Naive B cell (primary cell): ENCODE measurements around the gene RBM22. TPM values are rescaled to one million over a fixed set of nuclear protein-coding genes. Genes with fewer than 3 reads are reported as not detected.

ENCODE experiments used
- ATAC-seq, 2 donors: fragments of 150-1000 bp; cut with Tn5 transposase; 2 replicates each; pipeline ENCODE4 v1.10.0; 2021; ENCODE audit warnings: low read depth in 2 of 2, mild to moderate bottlenecking in 2 of 2, moderate library complexity in 2 of 2
- DNase-seq: peaks from one replicate; pipeline ENCODE4 v3.0.0; 2022
- H3K27ac Mint-ChIP-seq, 6 donors: one replicate each; pipeline ENCODE4 v1.8.0; 2020 to 2022; ENCODE audit warnings: mild to moderate bottlenecking in 6 of 6, mixed read lengths in 6 of 6, moderate library complexity in 5 of 6, inconsistent platforms in 2 of 6
- H3K27me3 Mint-ChIP-seq, 3 donors: one replicate each; pipeline ENCODE4 v1.8.0; 2021 to 2022; ENCODE audit warnings: mixed read lengths in 3 of 3, mild to moderate bottlenecking in 1 of 3
- H3K36me3 Mint-ChIP-seq, 2 donors: one replicate each; pipeline ENCODE4 v1.8.0; 2020 to 2022; ENCODE audit warnings: mixed read lengths in 2 of 2, inconsistent platforms in 1 of 2, mild to moderate bottlenecking in 1 of 2
- H3K4me1 Mint-ChIP-seq, 3 donors: one replicate each; pipeline ENCODE4 v1.8.0; 2020 to 2022; ENCODE audit warnings: mixed read lengths in 3 of 3, inconsistent platforms in 1 of 3, mild to moderate bottlenecking in 1 of 3, moderate library complexity in 1 of 3
- H3K4me3 Mint-ChIP-seq, 8 donors: one replicate each; pipeline ENCODE4 v1.8.0; 2020 to 2022; ENCODE audit warnings: mild to moderate bottlenecking in 8 of 8, mixed read lengths in 8 of 8, moderate library complexity in 8 of 8, inconsistent platforms in 2 of 8
- H3K9me3 Mint-ChIP-seq, 7 donors: one replicate each; pipeline ENCODE4 v1.8.0; 2020 to 2022; ENCODE audit warnings: mixed read lengths in 7 of 7, mild to moderate bottlenecking in 5 of 7, inconsistent platforms in 2 of 7, moderate library complexity in 1 of 7
- polyA plus RNA-seq, 6 donors: library from polyadenylated mRNA; unstranded; fragments of 300-500 nt; fragmentation: Illumina TruSeq; gene quantifications; one replicate each; pipeline ENCODE4 v1.2.3, GENCODE V29; 2021; ENCODE audit warnings: low read depth in 6 of 6

RBM22 gene
- polyA plus RNA-seq, 6 donors from 2014 or later, result 72.8 to 94.3 (median 80.6) TPM

GRCh38 chr5:150703762-150704161 lies 2.9 kb upstream of the RBM22 start:
- no peak for ATAC-seq
- Mint-ChIP-seq H3K36me3 (peaks cover 0 to 14% of the 10 kb centered on the region in 2 donors), H3K9me3 (no peaks in the 10 kb centered on the region), H3K27ac (peak overlapping the region in 1 of 6 donors; percentile 44), H3K4me1 (no peaks in the 10 kb centered on the region), H3K27me3 (no peaks in the 10 kb centered on the region), H3K4me3 (no peak overlapping the region)
- no peak for DNase-seq

GRCh38 chr5:150700246-150700593 lies 642 bp downstream of the RBM22 start:
- Mint-ChIP-seq H3K4me3 (no peak overlapping the region), H3K27me3 (no peaks in the 10 kb centered on the region), H3K4me1 (no peaks in the 10 kb centered on the region), H3K9me3 (no peaks in the 10 kb centered on the region), H3K36me3 (peaks cover 0 to 10% of the 10 kb centered on the region in 2 donors), H3K27ac (no peak overlapping the region)
- DNase-seq, result no peak
- ATAC-seq, result no peak

- no peak for ATAC-seq
- DNase-seq, result no peak
- H3K36me3 Mint-ChIP-seq, result peaks cover 17 to 40% of the 10 kb centered on the region in 2 donors
- H3K4me3 Mint-ChIP-seq, result no peak overlapping the region
- H3K9me3 Mint-ChIP-seq, result no peaks in the 10 kb centered on the region
- H3K27ac Mint-ChIP-seq, result no peak overlapping the region
- no peaks in the 10 kb centered on the region for H3K4me1 Mint-ChIP-seq
- no peaks in the 10 kb centered on the region for H3K27me3 Mint-ChIP-seq
Measured at GRCh38 chr5:150694612-150695011, 6.2 kb downstream of the RBM22 start.

GRCh38 chr5:150692276-150692675 lies 8.6 kb downstream of the RBM22 start:
- Mint-ChIP-seq H3K4me3 (no peak overlapping the region), H3K27ac (no peak overlapping the region), H3K9me3 (no peaks in the 10 kb centered on the region), H3K36me3 (peaks cover 25 to 46% of the 10 kb centered on the region in 2 donors), H3K27me3 (no peaks in the 10 kb centered on the region), H3K4me1 (no peaks in the 10 kb centered on the region)
- no peak for ATAC-seq
- DNase-seq, result no peak

- peak overlapping the region in 2 of 6 donors; percentile 17 to 30 for H3K27ac Mint-ChIP-seq
Measured at GRCh38 chr5:150690760-150691159, 10.1 kb downstream of the RBM22 start.

GRCh38 chr5:150689120-150689519 lies 11.7 kb downstream of the RBM22 start:
- no peak overlapping the region for H3K27ac Mint-ChIP-seq
- H3K27me3 Mint-ChIP-seq, result no peaks in the 10 kb centered on the region
- H3K4me3 Mint-ChIP-seq, result no peak overlapping the region
- peaks cover 28 to 31% of the 10 kb centered on the region in 2 donors for H3K36me3 Mint-ChIP-seq
- no peak for ATAC-seq
- no peaks in the 10 kb centered on the region for H3K9me3 Mint-ChIP-seq
- H3K4me1 Mint-ChIP-seq, result no peaks in the 10 kb centered on the region
- no peak for DNase-seq

More at GRCh38 chr5:150690760-150691159, 10.1 kb downstream of the RBM22 start:
- Mint-ChIP-seq H3K4me3 (no peak overlapping the region), H3K9me3 (no peaks in the 10 kb centered on the region), H3K4me1 (no peaks in the 10 kb centered on the region), H3K36me3 (peaks cover 31 to 40% of the 10 kb centered on the region in 2 donors), H3K27me3 (no peaks in the 10 kb centered on the region)
- ATAC-seq (no peak), DNase-seq (no peak)

GRCh38 chr5:150676578-150676977 lies 24.3 kb downstream of the RBM22 start:
- Mint-ChIP-seq H3K9me3 (no peaks in the 10 kb centered on the region), H3K27ac (no peak overlapping the region), H3K4me1 (peaks cover 0 to 5% (median 0%) of the 10 kb centered on the region in 3 donors), H3K36me3 (peaks cover 8 to 9% of the 10 kb centered on the region in 2 donors), H3K4me3 (no peak overlapping the region), H3K27me3 (peaks cover 6 to 8% (median 8%) of the 10 kb centered on the region in 3 donors)
- ATAC-seq, result no peak
- no peak for DNase-seq

- ATAC-seq, result no peak
- Mint-ChIP-seq H3K9me3 (no peaks in the 10 kb centered on the region), H3K4me1 (peaks cover 0 to 10% (median 5%) of the 10 kb centered on the region in 3 donors), H3K27me3 (peaks cover 19 to 22% (median 19%) of the 10 kb centered on the region in 3 donors), H3K36me3 (peaks cover 0 to 2% of the 10 kb centered on the region in 2 donors), H3K4me3 (no peak overlapping the region), H3K27ac (no peak overlapping the region)
- DNase-seq, result no peak
Measured at GRCh38 chr5:150675069-150675468, 25.8 kb downstream of the RBM22 start.

- H3K4me3 Mint-ChIP-seq, result no peak overlapping the region
- no peaks in the 10 kb centered on the region for H3K9me3 Mint-ChIP-seq
- peaks cover 0 to 10% (median 5%) of the 10 kb centered on the region in 3 donors for H3K4me1 Mint-ChIP-seq
- no peak overlapping the region for H3K27ac Mint-ChIP-seq
- DNase-seq (no peak), ATAC-seq (no peak)
- no peaks in the 10 kb centered on the region for H3K36me3 Mint-ChIP-seq
- peaks cover 24 to 27% (median 25%) of the 10 kb centered on the region in 3 donors for H3K27me3 Mint-ChIP-seq
Measured at GRCh38 chr5:150674341-150674821, 26.5 kb downstream of the RBM22 start.

- Mint-ChIP-seq H3K9me3 (no peaks in the 10 kb centered on the region), H3K4me1 (peaks cover 0 to 10% (median 5%) of the 10 kb centered on the region in 3 donors), H3K27me3 (peaks cover 25 to 27% (median 26%) of the 10 kb centered on the region in 3 donors), H3K27ac (no peak overlapping the region), H3K36me3 (no peaks in the 10 kb centered on the region), H3K4me3 (peak overlapping the region in 7 of 8 donors; percentile 36 to 85 (median 77))
- ATAC-seq (no peak), DNase-seq (no peak)
Measured at GRCh38 chr5:150672884-150673275, 28.0 kb downstream of the RBM22 start.

GRCh38 chr5:150672237-150672883 lies 28.5 kb downstream of the RBM22 start:
- Mint-ChIP-seq H3K27me3 (peaks cover 25 to 27% (median 26%) of the 10 kb centered on the region in 3 donors), H3K4me1 (peaks cover 0 to 10% (median 5%) of the 10 kb centered on the region in 3 donors), H3K4me3 (peak overlapping the region; percentile 36 to 90 (median 78)), H3K36me3 (no peaks in the 10 kb centered on the region), H3K27ac (no peak overlapping the region), H3K9me3 (no peaks in the 10 kb centered on the region)
- DNase-seq (no peak), ATAC-seq (peak; percentile 52 to 62)

- H3K27ac Mint-ChIP-seq, result peak overlapping the region in 1 of 6 donors; percentile 37
- H3K36me3 Mint-ChIP-seq, result no peaks in the 10 kb centered on the region
- H3K4me3 Mint-ChIP-seq, result peak overlapping the region; percentile 36 to 90 (median 78)
- H3K27me3 Mint-ChIP-seq, result peaks cover 25 to 27% (median 26%) of the 10 kb centered on the region in 3 donors
- ATAC-seq (peak; percentile 69 to 72), DNase-seq (peak; percentile 23)
- no peaks in the 10 kb centered on the region for H3K9me3 Mint-ChIP-seq
- peaks cover 0 to 10% (median 5%) of the 10 kb centered on the region in 3 donors for H3K4me1 Mint-ChIP-seq
Measured at GRCh38 chr5:150671509-150672236, 29.2 kb downstream of the RBM22 start.

- H3K27ac Mint-ChIP-seq, result no peak overlapping the region
- no peaks in the 10 kb centered on the region for H3K9me3 Mint-ChIP-seq
- DNase-seq (no peak), ATAC-seq (no peak)
- no peaks in the 10 kb centered on the region for H3K36me3 Mint-ChIP-seq
- H3K27me3 Mint-ChIP-seq, result peaks cover 25 to 27% (median 26%) of the 10 kb centered on the region in 3 donors
- peaks cover 0 to 10% (median 5%) of the 10 kb centered on the region in 3 donors for H3K4me1 Mint-ChIP-seq
- peak overlapping the region; percentile 10 to 83 (median 70) for H3K4me3 Mint-ChIP-seq
Measured at GRCh38 chr5:150670948-150671310, 29.9 kb downstream of the RBM22 start.
